LNCAP (cell line): ENCODE data around the gene DOLK.

Experiments used
- CTCF ChIP-seq: fragments of 450-650 bp; IDR thresholded peaks from 2 replicates; pipeline ENCODE4 v1.5.1; 2017; ENCODE audit warnings: mild to moderate bottlenecking

Gene DOLK

GRCh38 chr9:128972956-128973355, 25.6 kb upstream of the DOLK start:
- TF ChIP-seq CTCF = no peak

GRCh38 chr9:128969491-128969890, 22.1 kb upstream of the DOLK start:
- no peak for TF ChIP-seq CTCF

DNA sequence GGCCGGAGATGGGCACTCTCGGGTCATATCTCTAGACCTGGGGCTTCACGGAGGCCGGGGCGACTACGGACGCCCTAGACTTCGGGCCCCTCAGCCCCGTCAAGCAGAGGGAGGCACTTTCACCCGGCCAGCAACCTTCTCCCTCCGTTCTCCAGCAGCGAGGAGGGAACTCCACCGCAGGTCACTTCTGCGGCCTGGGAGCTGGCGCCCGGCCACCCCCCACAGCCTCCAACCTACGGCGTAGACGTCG, 201 bp downstream of the DOLK start:
- no peak for TF ChIP-seq CTCF

GRCh38 chr9:128946571-128947276, 679 bp downstream of the DOLK start:
- TF ChIP-seq CTCF = no peak

DNA sequence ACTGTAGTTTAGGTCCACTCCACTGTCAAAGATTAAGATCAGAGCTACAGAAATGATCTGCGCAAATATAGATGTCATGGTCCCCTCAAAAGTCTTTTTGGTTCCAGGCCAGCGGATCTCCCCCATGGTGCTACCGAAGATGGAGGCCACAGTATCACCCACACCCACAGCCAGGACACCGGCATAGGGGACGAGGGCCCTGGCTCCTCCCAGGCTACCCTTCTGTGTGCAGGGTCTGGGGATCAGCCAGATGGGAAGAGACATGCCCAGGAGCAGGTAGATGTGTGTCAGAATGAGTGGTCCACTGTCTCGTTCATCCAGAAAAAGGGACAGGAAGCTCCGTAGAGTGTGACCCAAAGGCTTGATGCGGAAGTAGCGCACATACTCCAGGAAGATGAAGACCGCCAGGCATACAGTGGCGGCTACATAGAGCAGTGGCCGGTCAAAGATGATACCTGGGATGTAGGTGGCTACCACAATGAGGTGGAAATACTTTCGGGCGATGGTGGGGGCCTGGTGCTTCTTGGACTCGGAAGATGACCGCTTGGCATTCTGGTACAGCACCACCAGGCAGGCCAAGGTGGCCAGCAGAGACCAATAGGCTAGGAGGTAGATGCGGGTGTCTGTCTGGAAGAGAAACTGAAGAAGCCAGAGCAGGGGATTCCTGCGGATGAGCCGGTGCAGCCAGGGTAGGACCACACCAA, 1.5 kb downstream of the DOLK start:
- TF ChIP-seq CTCF = no peak

DNA sequence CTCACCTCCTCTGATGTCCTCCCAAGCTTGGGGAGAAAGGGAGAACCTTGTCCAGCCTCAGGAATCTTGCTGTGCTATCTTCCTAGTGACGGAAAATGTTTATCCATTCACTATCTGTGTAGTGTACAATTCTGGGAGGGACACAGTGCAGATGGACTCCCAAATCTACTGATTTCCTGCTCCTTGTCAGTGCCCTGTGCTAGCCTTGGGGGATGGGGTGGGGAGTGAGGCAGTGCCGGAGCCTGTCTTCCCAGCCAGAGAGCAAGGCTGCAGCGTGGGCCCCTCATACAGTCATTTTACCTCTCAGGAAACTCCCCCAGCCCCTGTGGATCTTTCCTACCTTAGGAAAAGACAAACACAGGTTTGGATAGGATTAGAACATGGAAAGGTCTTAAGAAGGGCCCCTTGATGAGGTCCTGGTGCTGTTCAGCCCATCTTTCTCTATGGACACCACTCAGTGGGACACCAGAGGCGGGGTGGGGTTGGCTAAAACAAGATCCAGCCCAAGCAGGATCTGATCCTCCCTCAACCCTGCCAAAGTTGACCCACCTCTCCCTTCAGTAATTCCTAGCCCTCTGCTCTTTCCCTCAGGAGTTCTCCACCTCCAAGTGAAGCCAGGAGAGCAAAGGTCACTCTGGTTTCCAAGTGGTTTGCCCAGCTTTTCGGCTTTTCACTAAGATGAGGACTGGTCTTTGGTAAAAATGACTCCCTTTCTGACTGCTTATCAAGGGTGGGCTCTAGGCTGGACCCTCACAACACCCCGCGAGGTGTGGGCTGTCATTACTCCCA, 3.4 kb downstream of the DOLK start:
- no peak for TF ChIP-seq CTCF

DNA sequence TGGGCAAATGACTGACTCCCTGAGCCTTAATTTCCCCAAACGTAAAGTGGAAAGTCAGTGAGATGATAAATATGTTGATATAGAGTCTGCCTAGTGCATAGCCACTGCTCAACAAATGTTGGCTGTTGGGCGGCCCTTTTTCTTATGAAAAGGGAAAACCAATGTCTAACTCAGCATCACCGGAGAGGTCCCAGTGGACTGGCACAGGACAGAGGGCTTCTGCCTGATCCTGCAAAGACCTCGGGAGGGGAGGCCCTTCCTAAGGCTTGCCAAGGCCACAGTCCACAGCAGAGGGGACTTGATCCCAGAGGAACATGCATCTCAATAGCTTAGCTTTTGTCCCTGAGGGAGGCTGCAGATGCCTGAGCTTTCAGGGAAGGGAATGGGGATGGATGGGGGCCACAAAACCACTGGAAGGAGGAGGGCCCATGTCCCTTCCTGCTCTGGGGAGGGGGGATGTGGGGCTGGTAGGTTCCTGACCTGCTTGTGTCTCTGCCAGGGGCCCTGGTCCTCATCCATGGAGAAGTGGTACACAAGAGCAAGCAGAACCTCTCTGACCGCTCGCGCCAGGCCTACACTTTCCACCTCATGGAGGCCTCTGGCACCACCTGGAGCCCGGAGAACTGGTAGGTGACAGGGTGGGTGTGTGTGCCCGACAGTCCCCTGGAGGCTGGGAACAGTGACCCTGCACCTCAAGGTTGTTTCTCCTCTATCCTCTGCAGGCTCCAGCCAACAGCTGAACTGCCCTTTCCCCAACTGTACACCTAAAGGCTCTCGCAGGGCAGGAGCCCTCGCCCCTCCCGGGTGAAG, 6.3 kb downstream of the DOLK start:
- TF ChIP-seq CTCF = no peak
